Peyer's patch (tissue), 4 donors: Measurements from ENCODE around the gene GPD1L.

Source experiments
- POLR2A ChIP-seq, 2 donors: fragments of 450-650 bp; IDR thresholded peaks; one replicate each; pipeline ENCODE4 v1.5.1; 2017; ENCODE audit warnings: antibody characterized with exemption in 2 of 2, mild to moderate bottlenecking in 2 of 2, moderate library complexity in 2 of 2
- TF ChIP-seq, protein P1 (sequence below), 6 experiments: fragments of 450-650 bp in 4 of 6; fragments of 200-600 bp in 2 of 6; sonication (generic) in 1 of 6; IDR thresholded peaks; one replicate each; pipeline ENCODE4 v1.5.1; 2017 to 2019; ENCODE audit warnings: antibody characterized with exemption in 6 of 6, mild to moderate bottlenecking in 3 of 6, moderate library complexity in 1 of 6

DNA sequence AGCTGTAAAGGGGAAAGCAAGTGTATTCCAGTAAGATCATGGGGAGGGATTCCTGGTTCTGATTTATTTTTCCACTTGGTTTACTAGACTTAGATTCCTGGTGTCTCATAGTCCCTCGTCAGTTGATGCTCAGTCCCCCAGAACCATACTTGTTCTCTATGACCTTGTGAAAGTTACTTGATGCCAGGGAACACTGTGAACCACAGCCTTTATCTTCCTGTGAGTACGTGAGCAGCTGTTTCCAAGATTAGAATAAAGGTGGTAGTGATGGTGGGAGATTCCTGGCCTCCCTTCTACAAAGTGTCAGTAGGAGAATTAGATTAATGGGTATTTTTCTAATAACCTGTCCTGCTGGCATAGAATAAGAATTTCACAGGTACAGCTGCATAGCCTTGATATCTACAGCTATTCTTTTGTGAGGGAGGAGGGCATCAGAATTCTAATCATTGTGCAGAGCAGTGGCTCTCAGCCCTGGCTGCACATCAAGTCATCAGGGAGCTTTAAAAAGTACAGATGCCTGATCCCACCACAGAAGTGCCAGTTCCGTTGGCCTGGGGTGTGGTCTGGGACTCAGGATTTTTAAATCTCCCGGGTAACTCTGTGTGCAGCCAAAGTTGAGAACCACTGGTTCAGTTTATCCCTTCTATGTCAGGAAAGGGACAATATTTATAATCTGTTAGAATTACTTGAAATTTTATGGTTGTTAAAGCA, 20.0 kb downstream of the GPD1L start:
- TF ChIP-seq, protein P1, sequence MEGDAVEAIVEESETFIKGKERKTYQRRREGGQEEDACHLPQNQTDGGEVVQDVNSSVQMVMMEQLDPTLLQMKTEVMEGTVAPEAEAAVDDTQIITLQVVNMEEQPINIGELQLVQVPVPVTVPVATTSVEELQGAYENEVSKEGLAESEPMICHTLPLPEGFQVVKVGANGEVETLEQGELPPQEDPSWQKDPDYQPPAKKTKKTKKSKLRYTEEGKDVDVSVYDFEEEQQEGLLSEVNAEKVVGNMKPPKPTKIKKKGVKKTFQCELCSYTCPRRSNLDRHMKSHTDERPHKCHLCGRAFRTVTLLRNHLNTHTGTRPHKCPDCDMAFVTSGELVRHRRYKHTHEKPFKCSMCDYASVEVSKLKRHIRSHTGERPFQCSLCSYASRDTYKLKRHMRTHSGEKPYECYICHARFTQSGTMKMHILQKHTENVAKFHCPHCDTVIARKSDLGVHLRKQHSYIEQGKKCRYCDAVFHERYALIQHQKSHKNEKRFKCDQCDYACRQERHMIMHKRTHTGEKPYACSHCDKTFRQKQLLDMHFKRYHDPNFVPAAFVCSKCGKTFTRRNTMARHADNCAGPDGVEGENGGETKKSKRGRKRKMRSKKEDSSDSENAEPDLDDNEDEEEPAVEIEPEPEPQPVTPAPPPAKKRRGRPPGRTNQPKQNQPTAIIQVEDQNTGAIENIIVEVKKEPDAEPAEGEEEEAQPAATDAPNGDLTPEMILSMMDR (IDR thresholded peaks at IDR 0.05): no peak
- no peak for TF ChIP-seq POLR2A (IDR thresholded peaks at IDR 0.05)
